Measurements from ENCODE around the gene DNMT3L.
"Not testable (repeated sequence)": the region's sequence is repeated elsewhere in the genome, so short reads cannot be mapped to it uniquely, and the experiment has no call there.

DNMT3L gene

GRCh38 chr21:44258056-44258725 is 3.5 kb downstream of the DNMT3L start:
- in situ Hi-C loops (cut with MboI; ENCODE audit: low pct_unique_long_range_greater_than_20kb, low sequenced_read_pairs): no loop called here
- no peak for DNase-seq

- in situ Hi-C loops (cut with MboI; ENCODE audit: low pct_unique_long_range_greater_than_20kb, low sequenced_read_pairs): no loop called here
- DNase-seq: no peak
Observed at GRCh38 chr21:44255511-44255981, 6.2 kb downstream of the DNMT3L start.

- no peak for DNase-seq
- in situ Hi-C loops (cut with MboI; ENCODE audit: low pct_unique_long_range_greater_than_20kb, low sequenced_read_pairs): no loop called here
Observed at GRCh38 chr21:44253832-44254710, 7.6 kb downstream of the DNMT3L start.

GRCh38 chr21:44249204-44250037 is 12.3 kb downstream of the DNMT3L start:
- DNase-seq; in situ Hi-C loops (cut with MboI; ENCODE audit: low pct_unique_long_range_greater_than_20kb, low sequenced_read_pairs): not testable (repeated sequence)

GRCh38 chr21:44247904-44248303 is 13.8 kb downstream of the DNMT3L start:
- in situ Hi-C loops (cut with MboI; ENCODE audit: low pct_unique_long_range_greater_than_20kb, low sequenced_read_pairs); DNase-seq: not testable (repeated sequence)

GRCh38 chr21:44243980-44244379 is 17.7 kb downstream of the DNMT3L start:
- in situ Hi-C loops (cut with MboI; ENCODE audit: low pct_unique_long_range_greater_than_20kb, low sequenced_read_pairs); DNase-seq: not testable (repeated sequence)

GRCh38 chr21:44241281-44241680 is 20.4 kb downstream of the DNMT3L start:
- DNase-seq; in situ Hi-C loops (cut with MboI; ENCODE audit: low pct_unique_long_range_greater_than_20kb, low sequenced_read_pairs): not testable (repeated sequence)

- DNase-seq; in situ Hi-C loops (cut with MboI; ENCODE audit: low pct_unique_long_range_greater_than_20kb, low sequenced_read_pairs): not testable (repeated sequence)
Observed at GRCh38 chr21:44240842-44241241, 20.9 kb downstream of the DNMT3L start, which contains the start of gene ICOSLG. ICOSLG (minus strand) TSS chr21:44240943; CDS start chr21:44240817, 126 bp downstream.

- in situ Hi-C loops (cut with MboI; ENCODE audit: low pct_unique_long_range_greater_than_20kb, low sequenced_read_pairs); DNase-seq: not testable (repeated sequence)
Observed at GRCh38 chr21:44240353-44240752, 21.3 kb downstream of the DNMT3L start.

GRCh38 chr21:44229561-44229960 is 32.1 kb downstream of the DNMT3L start:
- in situ Hi-C loops (cut with MboI; ENCODE audit: low pct_unique_long_range_greater_than_20kb, low sequenced_read_pairs); DNase-seq: not testable (repeated sequence)

- DNase-seq; in situ Hi-C loops (cut with MboI; ENCODE audit: low pct_unique_long_range_greater_than_20kb, low sequenced_read_pairs): not testable (repeated sequence)
Observed at GRCh38 chr21:44228109-44228508, 33.6 kb downstream of the DNMT3L start.

- in situ Hi-C loops (cut with MboI; ENCODE audit: low pct_unique_long_range_greater_than_20kb, low sequenced_read_pairs); DNase-seq: not testable (repeated sequence)
Observed at GRCh38 chr21:44227614-44228013, 34.1 kb downstream of the DNMT3L start.

- in situ Hi-C loops (cut with MboI; ENCODE audit: low pct_unique_long_range_greater_than_20kb, low sequenced_read_pairs); DNase-seq: not testable (repeated sequence)
Observed at GRCh38 chr21:44225605-44226004, 36.1 kb downstream of the DNMT3L start.

- in situ Hi-C loops (cut with MboI; ENCODE audit: low pct_unique_long_range_greater_than_20kb, low sequenced_read_pairs); DNase-seq: not testable (repeated sequence)
Observed at GRCh38 chr21:44223334-44223733, 38.4 kb downstream of the DNMT3L start.

- in situ Hi-C loops (cut with MboI; ENCODE audit: low pct_unique_long_range_greater_than_20kb, low sequenced_read_pairs): not testable (repeated sequence)
Observed at GRCh38 chr21:44220674-44221073, 41.0 kb downstream of the DNMT3L start.

GRCh38 chr21:44218461-44218860 is 43.2 kb downstream of the DNMT3L start:
- in situ Hi-C loops (cut with MboI; ENCODE audit: low pct_unique_long_range_greater_than_20kb, low sequenced_read_pairs); DNase-seq: not testable (repeated sequence)

More at GRCh38 chr21:44220674-44221073, 41.0 kb downstream of the DNMT3L start:
- not testable (repeated sequence) for DNase-seq

- in situ Hi-C loops (cut with MboI; ENCODE audit: low pct_unique_long_range_greater_than_20kb, low sequenced_read_pairs); DNase-seq: not testable (repeated sequence)
Observed at GRCh38 chr21:44211978-44212377, 49.7 kb downstream of the DNMT3L start.

- in situ Hi-C loops (cut with MboI; ENCODE audit: low pct_unique_long_range_greater_than_20kb, low sequenced_read_pairs); DNase-seq: not testable (repeated sequence)
Observed at GRCh38 chr21:44211574-44211973, 50.1 kb downstream of the DNMT3L start.

Measured in KBM-7 (cell line).